Thyroid gland (tissue), 4 donors: ENCODE data around the gene KLLN.

Source experiments
- CTCF ChIP-seq, 6 experiments: fragments of 200-600 bp in 3 of 6; fragments of 450-650 bp in 3 of 6; sonication (generic) in 3 of 6; IDR thresholded peaks; one replicate each; pipeline ENCODE4 v1.5.1; 2016 to 2019; ENCODE audit warnings: antibody characterized with exemption in 6 of 6, mild to moderate bottlenecking in 2 of 6, inconsistent platforms in 1 of 6, moderate library complexity in 1 of 6
- POLR2A ChIP-seq, 2 donors: fragments of 450-650 bp; IDR thresholded peaks; one replicate each; pipeline ENCODE4 v1.6.1; 2017; ENCODE audit warnings: antibody characterized with exemption in 2 of 2, mild to moderate bottlenecking in 2 of 2, moderate library complexity in 1 of 2

GRCh38 chr10:87866412-87866974, 3.2 kb upstream of the KLLN start:
- TF ChIP-seq CTCF (IDR thresholded peaks at IDR 0.05): no peak
- no peak for TF ChIP-seq POLR2A (IDR thresholded peaks at IDR 0.05)
